ENCODE data around the gene RGS9BP.
"Not testable (repeated sequence)": the region's sequence is repeated elsewhere in the genome, so short reads cannot be mapped to it uniquely, and the experiment has no call there.

DNA sequence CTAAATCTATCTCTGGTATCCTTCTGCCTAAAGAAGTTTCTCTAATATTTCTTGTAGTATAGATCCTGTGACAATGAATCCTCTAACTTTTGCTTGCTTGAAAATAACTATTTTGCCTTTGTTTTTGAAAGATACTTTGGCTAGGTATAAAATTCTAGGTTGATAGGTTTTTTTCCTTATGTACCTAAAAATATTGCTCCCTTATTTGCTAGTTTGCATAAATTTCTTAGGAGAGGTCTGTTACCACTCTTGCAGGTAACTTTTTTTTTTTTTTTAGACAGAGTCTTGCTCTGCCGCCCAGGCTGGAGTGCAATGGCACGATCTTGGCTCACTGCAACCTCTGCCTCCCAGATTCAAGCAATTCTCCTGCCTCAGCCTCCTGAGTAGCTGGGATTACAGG, 28.4 kb downstream of the RGS9BP start:
- TF ChIP-seq EZH2 (optimal IDR thresholded peaks at IDR 0.05; ENCODE audit: low read depth, low read length); CTCF (IDR thresholded peaks at IDR 0.05; ENCODE audit: low read length): not testable (repeated sequence)
